Measurements from ENCODE around the gene ACIN1.
"Not testable (repeated sequence)": the region's sequence is repeated elsewhere in the genome, so short reads cannot be mapped to it uniquely, and the experiment has no call there.

Gene ACIN1

GRCh38 chr14:23109769-23110168 is 14.8 kb upstream of the ACIN1 start:
- H3K27ac ChIP-seq, result no peak overlapping the region
- no peak for TF ChIP-seq CTCF (IDR thresholded peaks at IDR 0.05)
- no peak for TF ChIP-seq ZFX (IDR thresholded peaks at IDR 0.05; ENCODE audit: borderline replicate concordance)

GRCh38 chr14:23108169-23108568 is 13.2 kb upstream of the ACIN1 start:
- H3K27ac ChIP-seq, result not testable (repeated sequence)

GRCh38 chr14:23107620-23108019 is 12.7 kb upstream of the ACIN1 start:
- H3K27ac ChIP-seq, result not testable (repeated sequence)

- no peak for TF ChIP-seq CTCF (IDR thresholded peaks at IDR 0.05)
- no peak for TF ChIP-seq ZFX (IDR thresholded peaks at IDR 0.05; ENCODE audit: borderline replicate concordance)
- no peak overlapping the region for H3K27ac ChIP-seq
Measured at GRCh38 chr14:23106747-23107045, 11.8 kb upstream of the ACIN1 start.

GRCh38 chr14:23105348-23105824 is 10.4 kb upstream of the ACIN1 start:
- TF ChIP-seq ZFX (IDR thresholded peaks at IDR 0.05; ENCODE audit: borderline replicate concordance), result no peak
- TF ChIP-seq CTCF (IDR thresholded peaks at IDR 0.05), result no peak
- no peak overlapping the region for H3K27ac ChIP-seq

GRCh38 chr14:23104591-23105347 is 9.8 kb upstream of the ACIN1 start, which contains the start of gene CIROP:
Gene CIROP (minus strand): TSS chr14:23104989. CDS start chr14:23104920, 69 bp downstream.
- no peak for TF ChIP-seq CTCF (IDR thresholded peaks at IDR 0.05)
- H3K27ac ChIP-seq, result no peak within 1 kb of the TSS

GRCh38 chr14:23104070-23104590 is 9.2 kb upstream of the ACIN1 start:
- TF ChIP-seq CTCF (IDR thresholded peaks at IDR 0.05) (no peak), ZFX (IDR thresholded peaks at IDR 0.05; ENCODE audit: borderline replicate concordance) (no peak)
- H3K27ac ChIP-seq, result no peak overlapping the region

GRCh38 chr14:23103581-23103980 is 8.6 kb upstream of the ACIN1 start:
- H3K27ac ChIP-seq, result no peak overlapping the region
- no peak for TF ChIP-seq CTCF (IDR thresholded peaks at IDR 0.05)
- no peak for TF ChIP-seq ZFX (IDR thresholded peaks at IDR 0.05; ENCODE audit: borderline replicate concordance)

All from 22Rv1 (cell line).